Fibroblast of peridontal ligament (primary cell): ENCODE results near the gene GRPR.
A peak's percentile ranks its signal among the peaks of the same experiment; 100 is the strongest.
"Not testable (repeated sequence)": the region's sequence is repeated elsewhere in the genome, so short reads cannot be mapped to it uniquely, and the experiment has no call there.

Source experiments
- DNase-seq: peaks from one replicate; pipeline ENCODE4 v3.0.0-alpha.2; 2010; ENCODE audit errors: extremely low read depth

Gene GRPR

DNA sequence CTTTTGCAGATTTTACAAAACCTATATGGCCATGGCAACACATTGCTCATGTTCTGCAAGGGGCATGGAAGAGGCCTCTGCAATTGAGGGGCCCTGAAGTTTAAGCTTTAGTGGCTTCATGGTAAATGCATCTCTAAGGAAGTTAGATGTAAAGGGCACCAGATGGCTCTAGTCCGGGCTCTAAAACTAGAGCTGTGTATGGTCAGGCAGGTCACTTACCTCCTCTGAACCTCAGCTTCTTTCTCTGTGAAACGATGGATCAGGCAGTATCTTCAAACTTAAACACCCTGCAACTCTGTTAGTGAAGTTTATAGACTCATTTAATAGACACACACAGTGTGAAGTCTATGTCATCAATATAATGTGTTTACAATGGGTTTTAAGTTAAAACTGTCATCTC lies 53.9 kb downstream of the GRPR start:
- DNase-seq, result no peak

DNA sequence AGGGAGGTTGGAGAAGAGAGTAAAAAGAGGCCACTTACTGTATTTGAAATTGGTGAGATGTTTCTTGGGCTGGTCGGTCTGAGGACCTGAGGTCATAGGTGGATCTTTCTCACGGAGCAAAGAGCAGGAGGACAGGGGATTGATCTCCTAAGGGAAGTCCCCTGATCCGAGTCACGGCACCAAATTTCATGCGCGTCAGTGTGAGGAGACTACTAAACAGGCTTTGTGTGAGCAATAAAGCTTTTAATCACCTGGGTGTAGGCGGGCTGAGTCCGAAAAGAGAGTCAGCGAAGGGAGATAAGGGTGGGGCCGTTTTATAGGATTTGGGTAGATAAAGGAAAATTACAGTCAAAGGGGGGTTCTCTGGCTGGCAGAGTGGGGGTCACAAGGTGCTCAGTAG lies 60.5 kb downstream of the GRPR start:
- DNase-seq, result not testable (repeated sequence)

DNA sequence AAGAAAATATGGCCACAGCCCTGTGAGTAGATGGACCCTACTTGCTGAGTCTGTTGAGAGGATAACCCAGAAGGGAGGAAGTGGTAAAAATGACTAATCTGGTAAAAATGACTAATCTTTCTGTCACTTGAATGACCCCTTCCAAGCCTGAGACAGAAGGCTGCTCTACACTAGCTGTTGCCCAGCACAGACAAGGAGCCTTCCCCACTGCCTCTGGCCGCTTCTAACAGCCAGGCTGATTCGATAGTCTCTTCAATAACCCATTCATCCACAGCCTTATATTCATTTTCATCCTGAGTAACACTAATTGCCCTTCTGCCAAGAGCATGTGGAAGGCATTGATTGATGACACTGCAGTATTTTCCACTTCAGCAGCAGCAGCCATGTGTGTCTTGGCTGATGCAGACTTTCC lies 62.4 kb downstream of the GRPR start:
- DNase-seq, result peak; percentile 67

DNA sequence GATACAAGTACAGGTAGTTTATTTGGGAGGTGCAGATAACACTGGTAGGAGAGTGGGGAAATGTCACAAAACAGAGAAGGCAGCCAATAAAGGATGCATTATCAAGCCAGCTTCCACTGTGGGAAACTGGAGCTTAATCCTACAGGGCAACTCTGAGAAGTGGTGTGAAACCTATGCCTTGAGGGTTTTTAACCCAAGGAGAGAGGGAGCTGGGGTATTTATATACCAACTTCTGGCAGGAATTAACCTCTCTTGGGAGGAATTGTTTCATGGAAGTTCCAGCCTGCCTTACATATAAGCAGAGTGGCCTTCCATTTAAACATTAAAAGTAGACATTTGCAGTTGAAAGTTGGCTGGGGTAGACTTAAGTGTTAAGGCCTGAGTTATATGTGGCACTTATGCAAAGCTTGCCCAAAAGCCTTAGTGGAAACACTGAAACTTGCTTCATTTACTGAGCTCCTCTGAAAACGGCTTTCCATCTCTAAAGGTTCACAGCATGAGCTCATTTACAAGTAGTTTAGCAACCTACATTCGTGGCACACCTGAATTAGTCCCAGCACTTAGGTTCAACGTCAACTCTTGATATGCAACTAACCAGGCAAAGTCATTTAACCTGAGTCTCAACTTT lies 63.1 kb downstream of the GRPR start:
- no peak for DNase-seq

DNA sequence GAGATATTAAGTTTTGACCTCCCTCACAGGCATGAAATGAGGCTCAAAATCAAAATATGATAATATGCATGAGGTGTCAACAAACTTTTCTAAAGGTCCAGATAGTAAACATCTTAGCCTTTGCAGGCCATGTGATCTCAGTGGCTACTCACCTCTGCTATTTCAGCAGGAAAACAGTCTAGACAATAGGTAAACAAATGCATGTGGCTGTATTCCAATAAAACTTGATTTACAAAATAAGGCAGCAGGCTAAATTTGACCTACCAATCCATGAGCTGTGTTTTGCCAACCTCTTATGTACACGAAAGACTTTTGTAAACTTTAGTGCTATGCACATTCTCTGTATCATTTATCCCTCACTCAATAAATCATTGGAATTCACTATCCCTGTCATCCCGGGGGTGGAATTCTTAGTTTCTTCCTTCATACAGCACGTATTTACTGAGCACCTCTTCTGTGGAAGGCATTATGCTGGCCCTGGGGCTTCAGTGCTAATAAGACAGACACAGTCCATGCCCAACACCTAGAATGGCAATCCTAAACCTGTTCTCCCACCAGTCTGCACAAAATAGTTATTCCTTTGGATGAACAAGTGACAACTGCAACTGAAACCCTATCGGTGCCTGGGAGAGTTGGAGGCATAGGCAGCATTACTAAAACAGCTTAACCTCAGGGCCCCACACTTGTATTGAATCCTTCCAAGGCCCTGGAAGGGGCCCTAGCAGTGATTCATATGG lies 63.8 kb downstream of the GRPR start:
- no peak for DNase-seq

DNA sequence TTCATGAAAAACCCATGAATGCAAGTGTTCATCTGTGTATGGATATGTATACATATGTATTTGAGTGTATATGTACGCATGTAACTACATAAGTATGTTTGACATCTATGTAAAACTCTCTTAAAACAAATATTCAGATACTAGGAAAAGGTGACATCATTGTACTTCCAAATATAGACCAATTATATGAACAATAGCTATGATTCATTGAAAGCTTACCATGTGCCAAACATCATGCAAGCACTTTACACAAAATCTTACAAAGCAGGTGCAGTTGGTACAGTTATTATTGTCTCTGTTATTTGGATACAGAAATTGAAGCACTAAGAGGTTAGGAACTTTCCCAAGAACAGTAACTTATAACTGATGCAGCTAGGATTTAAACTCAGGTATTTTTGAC lies 65.3 kb downstream of the GRPR start:
- DNase-seq, result peak; percentile 26

DNA sequence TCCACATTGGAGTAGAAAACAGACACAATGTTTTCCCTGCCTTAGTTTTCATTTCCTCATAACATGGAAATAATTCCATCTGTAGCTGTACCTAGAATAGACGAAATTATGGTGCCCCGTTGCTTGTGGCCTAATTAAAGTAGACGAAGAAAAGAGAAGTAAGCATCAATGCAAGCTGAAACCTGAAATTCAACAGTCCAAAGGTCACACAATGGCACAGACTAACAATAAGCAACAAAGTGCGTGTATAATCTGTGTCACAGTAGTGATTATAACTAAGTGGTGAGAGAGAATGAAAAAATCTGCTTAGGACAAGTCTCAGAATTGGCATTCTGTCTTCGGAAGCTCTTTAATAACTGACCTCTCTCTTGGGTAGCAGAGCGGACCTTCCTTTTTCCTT lies 68.2 kb downstream of the GRPR start:
- no peak for DNase-seq

DNA sequence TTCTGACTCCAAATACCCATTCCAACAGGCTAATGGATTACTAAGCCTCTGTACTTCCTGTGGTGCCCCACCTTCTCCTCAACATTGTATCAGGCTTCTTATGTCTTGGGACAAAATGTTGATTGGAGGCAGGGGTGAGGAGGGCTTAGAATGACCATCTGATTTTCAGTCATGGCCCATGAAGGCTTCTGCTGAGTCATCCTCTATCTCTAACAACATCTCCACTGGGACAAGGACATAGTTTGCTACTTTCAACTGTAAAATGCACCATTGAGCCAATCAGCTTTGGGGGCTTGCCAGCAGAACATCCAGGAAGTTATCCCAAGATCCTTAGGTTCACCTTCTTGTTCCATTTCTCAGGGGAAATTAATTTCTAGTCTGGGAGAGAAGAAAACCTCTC lies 73.5 kb downstream of the GRPR start:
- peak; percentile 7 for DNase-seq

DNA sequence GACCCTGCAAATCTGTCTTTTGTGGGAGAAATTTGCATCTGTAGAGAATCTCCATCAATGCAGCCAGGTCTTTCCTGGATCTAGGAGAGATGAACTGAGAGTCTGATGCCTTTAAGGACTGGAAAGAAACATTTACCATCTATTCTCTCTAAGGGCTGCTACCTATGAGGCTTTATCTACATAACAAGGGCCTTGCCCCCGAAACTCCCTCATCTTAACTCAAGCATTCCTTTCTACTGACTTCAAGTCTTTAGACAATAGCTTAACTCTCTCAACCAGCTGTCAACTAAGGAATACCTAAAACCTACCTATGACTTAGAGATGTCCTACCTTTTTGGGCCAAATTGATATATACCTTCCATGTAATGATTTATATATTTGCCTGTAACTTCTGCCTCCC lies 76.0 kb downstream of the GRPR start:
- no peak for DNase-seq

DNA sequence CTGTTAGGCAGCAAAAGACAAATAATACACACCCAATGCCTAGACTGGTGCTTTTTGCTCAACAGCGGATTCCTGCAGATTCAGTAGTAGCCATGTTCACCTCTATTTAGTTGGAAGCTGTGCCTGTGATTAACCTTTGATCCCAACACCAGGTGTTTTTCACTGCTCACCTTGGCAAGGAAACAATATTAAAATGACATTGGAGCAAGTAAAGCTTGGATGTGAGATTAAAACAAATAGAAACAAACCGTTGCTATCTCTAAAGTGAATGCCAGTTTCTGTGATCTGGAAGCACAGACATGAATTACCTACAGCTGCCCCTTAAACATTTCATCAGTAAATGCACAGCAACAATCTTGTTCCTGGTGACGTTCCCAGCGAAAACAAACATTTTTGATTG lies 79.6 kb downstream of the GRPR start:
- no peak for DNase-seq
